H1 (cell line): ENCODE results near the gene CCNG2.

Source experiments
- MAX ChIP-seq: IDR thresholded peaks from 2 replicates; pipeline ENCODE4 v1.6.1; 2012; ENCODE audit warnings: inconsistent platforms
- RBBP5 ChIP-seq: IDR thresholded peaks from 2 replicates; pipeline ENCODE4 v1.7.1; 2012; ENCODE audit warnings: low read depth, mild to moderate bottlenecking, inconsistent platforms, low read length, moderate library complexity, borderline replicate concordance

GRCh38 chr4:77203380-77204197 is 46.6 kb downstream of the CCNG2 start:
- TF ChIP-seq RBBP5 (no peak), MAX (no peak)
